Endodermal cell (in vitro differentiated cells): ENCODE data around the gene OR5K2. TPM values are rescaled to one million over a fixed set of nuclear protein-coding genes. Genes with fewer than 3 reads are reported as not detected.

Source experiments
- DNase-seq: peaks from one replicate; pipeline ENCODE4 v3.0.0-alpha.2; 2017
- H3K27ac ChIP-seq: 2 replicates; pipeline ENCODE4 v1.5.1; 2013; ENCODE audit warnings: mild to moderate bottlenecking, low read depth, low read length, moderate library complexity
- H3K27me3 ChIP-seq: 2 replicates; pipeline ENCODE4 v1.6.1; 2013; ENCODE audit warnings: mild to moderate bottlenecking, low read length, moderate library complexity; ENCODE audit not compliant: insufficient read depth, control insufficient read depth, poor library complexity, severe bottlenecking
- H3K36me3 ChIP-seq: 2 replicates; pipeline ENCODE4 v1.7.0; 2013; ENCODE audit warnings: mild to moderate bottlenecking, low read length, moderate library complexity; ENCODE audit not compliant: control insufficient read depth, insufficient read depth
- H3K4me1 ChIP-seq: one replicate; pipeline ENCODE4 v1.7.0; 2013; ENCODE audit warnings: low read length; ENCODE audit not compliant: control insufficient read depth, insufficient read depth
- H3K4me3 ChIP-seq: 2 replicates; pipeline ENCODE4 v1.5.1; 2013; ENCODE audit warnings: mild to moderate bottlenecking, low read length, moderate library complexity
- H3K9ac ChIP-seq: 2 replicates; pipeline ENCODE4 v1.6.1; 2013; ENCODE audit warnings: mild to moderate bottlenecking, low read length, moderate library complexity; ENCODE audit not compliant: poor library complexity, severe bottlenecking; ENCODE audit errors: extremely low read depth
- H3K9me3 ChIP-seq: 2 replicates; pipeline ENCODE4 v1.6.1; 2013; ENCODE audit warnings: mild to moderate bottlenecking, low read length, moderate library complexity; ENCODE audit not compliant: control insufficient read depth
- H3K27ac Mint-ChIP-seq: 2 replicates; pipeline ENCODE4 v1.8.0; 2020; ENCODE audit warnings: mixed read lengths
- H3K27me3 Mint-ChIP-seq: 2 replicates; pipeline ENCODE4 v1.8.0; 2021; ENCODE audit warnings: mild to moderate bottlenecking, mixed read lengths; ENCODE audit not compliant: insufficient read depth
- H3K36me3 Mint-ChIP-seq: 2 replicates; pipeline ENCODE4 v1.8.0; 2020; ENCODE audit warnings: low read depth, mixed read lengths
- H3K4me1 Mint-ChIP-seq: 2 replicates; pipeline ENCODE4 v1.8.0; 2020; ENCODE audit warnings: mixed read lengths
- H3K4me3 Mint-ChIP-seq: 2 replicates; pipeline ENCODE4 v1.8.0; 2020; ENCODE audit warnings: mild to moderate bottlenecking, moderate library complexity, mixed read lengths
- H3K9me3 Mint-ChIP-seq: 2 replicates; pipeline ENCODE4 v1.8.0; 2020; ENCODE audit warnings: mild to moderate bottlenecking, mixed read lengths
- CTCF ChIP-seq: fragments of 200-600 bp; sonication (generic); conservative IDR thresholded peaks from 2 replicates; pipeline ENCODE4 v1.5.0; 2021; ENCODE audit warnings: antibody characterized with exemption, mild to moderate bottlenecking
- WGBS, 2 experiments: methylation state at CpG; one replicate each; pipeline versions ENCODE4 v1.1.5 to v1.1.7; 2013; ENCODE audit warnings: missing lambda C conversion rate in 2 of 2, mixed read lengths in 1 of 2; ENCODE audit not compliant: insufficient coverage in 1 of 2, insufficient read length in 1 of 2; 5-methylcytosine and 5-hydroxymethylcytosine counted together
- total RNA-seq, 2 donors: library from RNA; stranded (reverse); fragmentation: NEBNext Ultra II Directional in 1 of 2; extraction: Animal tissue kit (Norgen Biotek cat#: 25700) in 1 of 2; gene quantifications; 2 replicates in 1 of 2; 3 replicates in 1 of 2; pipeline ENCODE4 v1.2.1, GENCODE V29; 2021

Gene OR5K2
- total RNA-seq, 2 donors from 2014 or later = not detected

GRCh38 chr3:98453827-98454226 lies 43.7 kb upstream of the OR5K2 start:
- TF ChIP-seq CTCF = no peak
- Histone ChIP-seq H3K4me1 (no peaks in the 10 kb centered on the region), H3K27me3 (no peaks in the 10 kb centered on the region), H3K9ac (no peak overlapping the region), H3K36me3 (no peaks in the 10 kb centered on the region), H3K9me3 (no peaks in the 10 kb centered on the region), H3K27ac (no peak overlapping the region), H3K4me3 (no peak overlapping the region)
- H3K9me3 Mint-ChIP-seq = no peaks in the 10 kb centered on the region
- H3K36me3 Mint-ChIP-seq = no peaks in the 10 kb centered on the region
- no peaks in the 10 kb centered on the region for H3K4me1 Mint-ChIP-seq
- no peak overlapping the region for H3K4me3 Mint-ChIP-seq
- DNase-seq = no peak
- no peak overlapping the region for H3K27ac Mint-ChIP-seq
- no peaks in the 10 kb centered on the region for H3K27me3 Mint-ChIP-seq

DNA sequence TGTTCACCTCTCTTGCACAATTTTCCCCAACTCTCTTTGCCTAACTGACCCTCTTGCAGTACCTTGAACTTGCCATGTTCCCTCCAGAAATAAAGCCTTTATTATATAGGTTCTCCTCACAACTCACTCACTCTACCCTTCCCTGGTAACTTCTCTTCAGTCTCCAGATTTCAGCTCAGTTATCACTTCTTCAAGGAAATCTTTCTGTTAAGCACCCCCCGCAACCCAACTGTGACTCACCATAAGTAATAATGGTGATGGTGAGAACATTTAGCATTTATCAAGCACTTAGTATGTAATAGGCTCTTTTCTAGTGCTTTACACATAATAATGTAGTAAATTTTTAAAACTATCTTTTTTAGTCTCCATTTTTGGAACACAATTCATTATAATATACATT lies 42.6 kb upstream of the OR5K2 start:
- Histone ChIP-seq H3K4me1 (no peaks in the 10 kb centered on the region), H3K27me3 (no peaks in the 10 kb centered on the region), H3K4me3 (no peak overlapping the region), H3K9me3 (no peaks in the 10 kb centered on the region), H3K36me3 (no peaks in the 10 kb centered on the region), H3K27ac (no peak overlapping the region), H3K9ac (no peak overlapping the region)
- no peaks in the 10 kb centered on the region for H3K36me3 Mint-ChIP-seq
- H3K27ac Mint-ChIP-seq = no peak overlapping the region
- no peak for TF ChIP-seq CTCF
- no peaks in the 10 kb centered on the region for H3K4me1 Mint-ChIP-seq
- WGBS, 2 experiments = no CpG with 5 or more reads among the region's 1 CpG
- H3K9me3 Mint-ChIP-seq = no peaks in the 10 kb centered on the region
- DNase-seq = no peak
- H3K27me3 Mint-ChIP-seq = no peaks in the 10 kb centered on the region
- H3K4me3 Mint-ChIP-seq = no peak overlapping the region

GRCh38 chr3:98457543-98457942 lies 39.9 kb upstream of the OR5K2 start:
- Mint-ChIP-seq H3K27ac (no peak overlapping the region), H3K36me3 (no peaks in the 10 kb centered on the region), H3K27me3 (no peaks in the 10 kb centered on the region), H3K4me1 (no peaks in the 10 kb centered on the region), H3K9me3 (no peaks in the 10 kb centered on the region), H3K4me3 (no peak overlapping the region)
- H3K9ac ChIP-seq = no peak overlapping the region
- no peak for DNase-seq
- H3K27me3 ChIP-seq = no peaks in the 10 kb centered on the region
- no peaks in the 10 kb centered on the region for H3K9me3 ChIP-seq
- no peak overlapping the region for H3K27ac ChIP-seq
- no peaks in the 10 kb centered on the region for H3K36me3 ChIP-seq
- H3K4me3 ChIP-seq = no peak overlapping the region
- H3K4me1 ChIP-seq = no peaks in the 10 kb centered on the region
- WGBS, 2 experiments = 100% methylated on average over 1 of the region's 2 CpGs; no CpG with 5 or more reads in 1 of the 2 experiments
- TF ChIP-seq CTCF = no peak
